Thoracic aorta (tissue), 2 donors: ENCODE measurements around the gene MAG. TPM values are rescaled to one million over a fixed set of nuclear protein-coding genes. Genes with fewer than 3 reads are reported as not detected.
"Not testable (repeated sequence)": the region's sequence is repeated elsewhere in the genome, so short reads cannot be mapped to it uniquely, and the experiment has no call there.

ENCODE experiments used
- ATAC-seq: fragments of 150-250 bp; one replicate; pipeline ENCODE4 v1.8.0; 2017; ENCODE audit warnings: low read depth; ENCODE audit not compliant: insufficient number of reproducible peaks, low FRiP score
- DNase-seq: peaks from one replicate; pipeline ENCODE4 v3.0.0-alpha.2; 2020; ENCODE audit warnings: low spot score
- H3K27ac ChIP-seq, 2 donors: fragments of 200-600 bp; sonication (generic); 1 replicate in 1 of 2; 2 replicates in 1 of 2; pipeline ENCODE4 v1.5.1; 2016; ENCODE audit warnings: mild to moderate bottlenecking in 2 of 2, moderate library complexity in 2 of 2
- H3K27me3 ChIP-seq: fragments of 200-600 bp; sonication (generic); replicated peaks from 2 replicates; pipeline ENCODE4 v1.6.0; 2016; ENCODE audit warnings: mild to moderate bottlenecking; ENCODE audit not compliant: insufficient read depth
- H3K36me3 ChIP-seq: fragments of 200-600 bp; sonication (generic); one replicate; pipeline ENCODE4 v1.5.1; 2016
- H3K4me1 ChIP-seq, 2 donors: fragments of 200-600 bp; sonication (generic); 1 replicate in 1 of 2; 2 replicates in 1 of 2; pipeline versions ENCODE4 v1.5.1 to v1.6.0; 2016; ENCODE audit warnings: low read depth in 2 of 2, mild to moderate bottlenecking in 1 of 2; ENCODE audit not compliant: control insufficient read depth in 1 of 2
- H3K4me3 ChIP-seq: fragments of 200-600 bp; sonication (generic); 2 replicates; pipeline ENCODE4 v1.5.1; 2016; ENCODE audit warnings: mild to moderate bottlenecking
- H3K9me3 ChIP-seq: fragments of 200-600 bp; sonication (generic); 2 replicates; pipeline ENCODE4 v1.5.1; 2016
- CTCF ChIP-seq: fragments of 200-600 bp; sonication (generic); IDR thresholded peaks from one replicate; pipeline ENCODE4 v1.5.1; 2019; ENCODE audit warnings: antibody characterized with exemption
- total RNA-seq, 2 donors: library from RNA; depleted of rRNA; stranded (reverse); fragments of >200 nt; gene quantifications; one replicate each; pipeline versions ENCODE4 v1.1.0 to v1.2.3, GENCODE V29; 2016

MAG gene
- total RNA-seq, 2 donors from 2014 or later, result 2.8 TPM; not detected in 1

DNA sequence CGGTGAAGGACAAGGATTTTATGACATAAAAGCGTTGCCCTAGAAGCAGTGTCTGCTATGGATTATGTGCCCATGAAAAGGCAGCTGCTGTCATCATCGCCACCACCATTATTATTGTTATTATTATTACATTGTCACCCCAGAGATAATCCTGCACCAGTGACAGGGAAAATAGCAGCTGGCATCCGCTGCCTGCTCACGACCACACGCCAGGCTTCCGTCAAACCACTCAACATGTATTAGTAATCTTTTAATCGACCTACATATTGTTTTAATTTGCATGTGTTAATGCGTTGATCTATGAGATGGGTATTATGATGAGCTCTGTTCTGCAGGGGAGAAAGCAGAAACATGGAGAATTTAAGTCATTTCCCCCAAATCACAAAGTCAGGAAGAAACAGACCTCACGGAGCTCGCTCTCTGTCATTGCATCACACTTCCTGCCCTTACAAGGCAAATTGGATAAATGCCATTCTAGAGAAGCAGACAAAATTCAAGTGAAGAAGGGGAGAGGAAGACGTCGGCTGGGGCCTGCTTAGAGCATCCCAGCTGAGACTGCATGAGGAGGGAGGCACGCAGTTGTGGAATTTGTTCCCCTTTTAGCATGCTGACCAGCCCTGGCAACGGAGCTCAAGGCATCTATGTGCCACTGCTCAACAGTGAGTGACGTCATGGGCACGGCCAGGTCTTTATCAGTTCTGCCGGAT is 66.1 kb downstream of the MAG start, which contains the start of gene FFAR3:
Gene FFAR3, plus strand, starts transcription at position 594 of the 707 bp plus-strand sequence. CDS start 431 bp downstream, outside the sequence.
- DNase-seq (no peak), ATAC-seq (no peak)
- Histone ChIP-seq H3K27me3 (no peaks in the 10 kb centered on the region), H3K4me3 (no peak within 1 kb of the TSS), H3K27ac (no peak within 1 kb of the TSS), H3K9me3 (no peaks in the 10 kb centered on the region), H3K4me1 (no peaks in the 10 kb centered on the region), H3K36me3 (no peaks in the 10 kb centered on the region)
- no peak for TF ChIP-seq CTCF

DNA sequence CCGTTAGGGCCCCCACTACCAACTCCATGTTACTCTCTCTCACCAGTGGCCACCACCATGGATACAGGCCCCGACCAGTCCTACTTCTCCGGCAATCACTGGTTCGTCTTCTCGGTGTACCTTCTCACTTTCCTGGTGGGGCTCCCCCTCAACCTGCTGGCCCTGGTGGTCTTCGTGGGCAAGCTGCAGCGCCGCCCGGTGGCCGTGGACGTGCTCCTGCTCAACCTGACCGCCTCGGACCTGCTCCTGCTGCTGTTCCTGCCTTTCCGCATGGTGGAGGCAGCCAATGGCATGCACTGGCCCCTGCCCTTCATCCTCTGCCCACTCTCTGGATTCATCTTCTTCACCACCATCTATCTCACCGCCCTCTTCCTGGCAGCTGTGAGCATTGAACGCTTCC is 66.9 kb downstream of the MAG start:
- H3K4me1 ChIP-seq, ATAC-seq, H3K27ac ChIP-seq, H3K36me3 ChIP-seq, H3K27me3 ChIP-seq, H3K4me3 ChIP-seq, H3K9me3 ChIP-seq, DNase-seq: not testable (repeated sequence)

DNA sequence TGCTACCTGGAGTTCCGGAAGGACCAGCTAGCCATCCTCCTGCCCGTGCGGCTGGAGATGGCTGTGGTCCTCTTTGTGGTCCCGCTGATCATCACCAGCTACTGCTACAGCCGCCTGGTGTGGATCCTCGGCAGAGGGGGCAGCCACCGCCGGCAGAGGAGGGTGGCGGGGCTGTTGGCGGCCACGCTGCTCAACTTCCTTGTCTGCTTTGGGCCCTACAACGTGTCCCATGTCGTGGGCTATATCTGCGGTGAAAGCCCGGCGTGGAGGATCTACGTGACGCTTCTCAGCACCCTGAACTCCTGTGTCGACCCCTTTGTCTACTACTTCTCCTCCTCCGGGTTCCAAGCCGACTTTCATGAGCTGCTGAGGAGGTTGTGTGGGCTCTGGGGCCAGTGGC is 67.4 kb downstream of the MAG start:
- not testable (repeated sequence) for ATAC-seq, DNase-seq, H3K4me1 ChIP-seq, H3K4me3 ChIP-seq, H3K27me3 ChIP-seq, H3K36me3 ChIP-seq, H3K27ac ChIP-seq, H3K9me3 ChIP-seq

DNA sequence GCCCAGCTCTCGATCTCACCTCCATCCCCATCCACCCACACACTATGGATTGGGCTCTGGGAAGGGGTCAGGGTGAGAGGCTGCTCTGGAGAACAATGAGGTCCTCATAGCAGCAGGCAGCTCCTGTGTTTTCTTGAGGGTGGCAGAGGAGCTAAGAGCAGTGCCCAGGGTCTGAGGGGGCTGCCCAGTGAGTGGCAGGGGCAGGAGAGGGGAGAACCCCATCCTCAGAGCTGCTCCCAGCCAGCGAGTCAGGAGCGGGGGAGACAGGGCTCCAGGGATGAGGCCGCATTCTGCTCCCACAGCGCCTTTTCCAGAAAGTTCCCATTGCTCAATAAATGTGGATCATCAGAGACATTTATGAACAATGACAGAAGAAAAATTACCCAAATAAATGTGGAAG is 68.1 kb downstream of the MAG start:
- ATAC-seq, DNase-seq, H3K9me3 ChIP-seq, H3K4me3 ChIP-seq, H3K27ac ChIP-seq, H3K27me3 ChIP-seq, H3K36me3 ChIP-seq, H3K4me1 ChIP-seq: not testable (repeated sequence)

DNA sequence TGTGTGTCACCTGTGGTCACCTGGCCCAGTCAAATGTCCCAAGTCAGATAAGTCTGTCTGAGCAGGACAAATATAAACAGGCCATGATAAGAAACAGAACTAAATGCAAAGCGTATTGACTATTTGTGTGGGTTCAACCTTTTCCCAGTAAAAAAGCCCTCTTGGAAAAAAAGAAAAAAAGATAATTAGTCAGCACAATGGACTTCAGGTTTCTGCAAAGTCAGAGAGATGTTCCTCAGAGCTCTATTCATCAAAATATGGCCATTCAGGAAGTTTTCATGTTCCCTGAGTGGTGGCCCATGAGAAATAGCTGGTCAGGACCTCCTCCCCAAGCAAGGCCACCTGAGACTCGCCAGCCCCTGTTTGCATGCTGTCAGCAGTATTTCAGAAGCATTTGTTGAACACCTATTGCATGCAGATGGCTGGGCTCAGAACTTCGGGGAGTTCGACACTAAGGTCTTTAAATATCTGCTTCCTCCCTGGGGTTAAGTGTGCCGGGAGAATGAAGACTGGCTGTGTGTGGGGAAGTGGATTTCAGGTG is 69.0 kb downstream of the MAG start:
- no peaks in the 10 kb centered on the region for H3K27me3 ChIP-seq
- ATAC-seq (no peak), DNase-seq (no peak)
- H3K27ac ChIP-seq, result no peak overlapping the region
- TF ChIP-seq CTCF, result no peak
- H3K4me1 ChIP-seq, result no peaks in the 10 kb centered on the region
- H3K4me3 ChIP-seq, result no peak overlapping the region
- H3K9me3 ChIP-seq, result no peaks in the 10 kb centered on the region
- H3K36me3 ChIP-seq, result no peaks in the 10 kb centered on the region

DNA sequence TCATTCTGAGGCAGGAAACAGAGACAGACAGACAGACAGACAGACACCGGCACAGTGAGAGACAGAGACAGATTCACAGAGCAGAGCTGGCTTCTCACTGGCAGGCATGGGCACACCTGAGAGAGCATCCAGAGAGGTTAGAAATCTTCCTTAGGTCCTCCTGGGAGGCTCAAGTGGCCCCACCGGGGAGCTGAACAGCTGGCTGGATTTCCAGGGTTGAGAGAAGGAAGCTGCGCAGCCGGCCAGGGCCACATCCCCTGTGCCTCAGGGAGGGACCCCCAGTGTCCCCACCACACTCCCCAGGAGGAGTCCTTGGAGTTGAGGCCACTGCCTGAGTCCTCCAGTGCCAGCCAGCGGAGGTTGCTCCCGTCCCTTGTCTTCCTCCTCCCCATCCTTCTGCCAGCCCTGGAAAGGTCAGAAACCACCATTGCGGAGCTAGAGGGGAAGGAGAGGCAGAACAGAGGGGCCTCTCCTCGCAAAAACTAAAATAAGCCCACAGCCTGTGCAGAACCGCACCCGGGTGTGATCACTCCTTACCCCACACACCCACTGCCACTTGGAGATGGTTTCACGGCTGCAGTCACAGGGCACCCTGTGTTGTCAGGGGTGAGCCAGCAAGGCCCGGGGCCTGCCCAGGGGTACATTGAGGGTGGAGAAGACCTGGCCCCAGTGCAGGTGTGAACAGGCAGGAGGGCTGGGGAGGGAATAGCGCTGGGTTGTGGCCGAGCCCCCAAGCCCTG is 70.5 kb downstream of the MAG start:
- Histone ChIP-seq H3K27me3 (no peaks in the 10 kb centered on the region), H3K27ac (no peak overlapping the region), H3K9me3 (no peaks in the 10 kb centered on the region), H3K4me3 (no peak overlapping the region), H3K36me3 (no peaks in the 10 kb centered on the region), H3K4me1 (no peaks in the 10 kb centered on the region)
- ATAC-seq, result no peak
- DNase-seq, result no peak
- no peak for TF ChIP-seq CTCF
